Left ventricle myocardium inferior (tissue), 1 donor: ENCODE results near the gene DUSP2. TPM values are rescaled to one million over a fixed set of nuclear protein-coding genes. Genes with fewer than 3 reads are reported as not detected.
A peak's percentile ranks its signal among the peaks of the same experiment; 100 is the strongest.

Source experiments
- DNase-seq: peaks from one replicate; pipeline ENCODE4 v3.0.0-alpha.2; 2020
- H3K27ac ChIP-seq: fragments of 200-600 bp; replicated peaks from 2 replicates; pipeline ENCODE4 v1.8.0; 2021
- H3K27me3 ChIP-seq: fragments of 200-600 bp; 2 replicates; pipeline ENCODE4 v1.8.0; 2021; ENCODE audit warnings: low read depth
- H3K36me3 ChIP-seq: fragments of 200-600 bp; 2 replicates; pipeline ENCODE4 v1.8.0; 2021
- H3K4me1 ChIP-seq: fragments of 200-600 bp; 2 replicates; pipeline ENCODE4 v1.8.0; 2021
- H3K4me3 ChIP-seq: fragments of 200-600 bp; 2 replicates; pipeline ENCODE4 v1.8.0; 2021; ENCODE audit warnings: mild to moderate bottlenecking, moderate library complexity
- H3K9me3 ChIP-seq: fragments of 200-600 bp; replicated peaks from 2 replicates; pipeline ENCODE4 v1.8.0; 2021
- intact Hi-C: fragments of 100-400 bp; cut with micrococcal nuclease; formaldehyde crosslinking; loops from one replicate; pipeline ENCODE4 v1.11.0; 2022
- total RNA-seq: library from RNA; stranded (reverse); fragmentation: NEBNext Ultra II Directional; extraction: Animal tissue kit (Norgen Biotek cat#: 25700); gene quantifications from one replicate; pipeline ENCODE4 v1.2.1, GENCODE V29; 2021
- TF ChIP-seq, protein P1 (sequence below): fragments of 200-600 bp; IDR thresholded peaks from 2 replicates; pipeline ENCODE4 v1.8.0; 2021; ENCODE audit warnings: antibody characterized with exemption, mild to moderate bottlenecking, borderline replicate concordance
- donor health status: DM: no; HTN: yes; CAD: no; lungs with severe emphysema.

Gene DUSP2
- total RNA-seq, 1 donor from 2014 or later: 0.82 TPM

DNA sequence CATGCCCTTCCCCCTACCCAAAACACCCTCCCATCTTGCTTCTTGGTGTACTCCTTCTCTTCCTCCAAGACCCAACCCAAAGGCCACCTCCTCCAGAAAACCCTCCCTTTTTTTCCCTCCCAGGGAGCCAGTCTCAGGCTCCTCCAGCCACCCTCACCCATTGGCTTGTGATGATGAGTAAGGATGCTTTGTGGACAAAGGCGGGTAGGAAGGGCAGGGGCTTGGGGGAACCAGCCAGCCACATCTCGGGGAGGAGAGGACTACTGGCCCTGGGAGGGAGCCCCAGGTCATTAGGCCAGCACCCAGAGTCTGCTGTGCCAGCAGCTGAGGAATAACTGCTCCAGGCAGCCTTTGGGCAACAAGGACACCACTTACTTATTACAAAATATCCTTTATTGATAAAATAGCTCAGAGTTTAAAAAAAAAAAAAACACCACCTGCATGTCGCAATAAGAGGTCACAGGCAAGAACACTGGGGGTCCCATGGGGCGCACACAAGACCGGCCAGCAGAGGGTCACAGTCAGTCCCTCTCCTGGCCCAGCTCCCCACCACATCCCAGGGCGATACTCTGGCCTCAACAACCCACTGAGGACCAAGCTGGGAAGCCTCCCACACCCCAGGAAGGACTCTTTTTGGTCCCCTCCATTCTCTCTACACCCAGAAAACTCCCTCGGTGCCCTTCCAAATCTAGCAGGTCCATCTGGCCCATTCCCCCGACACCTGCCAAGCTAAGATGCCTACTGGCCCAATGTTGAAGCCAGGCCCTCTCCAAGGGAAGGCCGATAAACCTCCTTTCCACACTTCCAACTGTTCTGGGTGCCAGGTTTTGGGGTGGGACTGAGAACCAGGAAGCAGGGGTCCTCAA is 32.5 kb downstream of the DUSP2 start:
- intact Hi-C loops: no loop called here
- peak; percentile 12 for DNase-seq
- Histone ChIP-seq H3K4me1 (peaks cover 69% of the 10 kb centered on the region), H3K4me3 (peak overlapping the region; percentile 79), H3K36me3 (no peaks in the 10 kb centered on the region), H3K9me3 (no peaks in the 10 kb centered on the region), H3K27ac (peak overlapping the region; percentile 84), H3K27me3 (peaks cover 17% of the 10 kb centered on the region)
- TF ChIP-seq, protein P1, sequence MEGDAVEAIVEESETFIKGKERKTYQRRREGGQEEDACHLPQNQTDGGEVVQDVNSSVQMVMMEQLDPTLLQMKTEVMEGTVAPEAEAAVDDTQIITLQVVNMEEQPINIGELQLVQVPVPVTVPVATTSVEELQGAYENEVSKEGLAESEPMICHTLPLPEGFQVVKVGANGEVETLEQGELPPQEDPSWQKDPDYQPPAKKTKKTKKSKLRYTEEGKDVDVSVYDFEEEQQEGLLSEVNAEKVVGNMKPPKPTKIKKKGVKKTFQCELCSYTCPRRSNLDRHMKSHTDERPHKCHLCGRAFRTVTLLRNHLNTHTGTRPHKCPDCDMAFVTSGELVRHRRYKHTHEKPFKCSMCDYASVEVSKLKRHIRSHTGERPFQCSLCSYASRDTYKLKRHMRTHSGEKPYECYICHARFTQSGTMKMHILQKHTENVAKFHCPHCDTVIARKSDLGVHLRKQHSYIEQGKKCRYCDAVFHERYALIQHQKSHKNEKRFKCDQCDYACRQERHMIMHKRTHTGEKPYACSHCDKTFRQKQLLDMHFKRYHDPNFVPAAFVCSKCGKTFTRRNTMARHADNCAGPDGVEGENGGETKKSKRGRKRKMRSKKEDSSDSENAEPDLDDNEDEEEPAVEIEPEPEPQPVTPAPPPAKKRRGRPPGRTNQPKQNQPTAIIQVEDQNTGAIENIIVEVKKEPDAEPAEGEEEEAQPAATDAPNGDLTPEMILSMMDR: no peak

DNA sequence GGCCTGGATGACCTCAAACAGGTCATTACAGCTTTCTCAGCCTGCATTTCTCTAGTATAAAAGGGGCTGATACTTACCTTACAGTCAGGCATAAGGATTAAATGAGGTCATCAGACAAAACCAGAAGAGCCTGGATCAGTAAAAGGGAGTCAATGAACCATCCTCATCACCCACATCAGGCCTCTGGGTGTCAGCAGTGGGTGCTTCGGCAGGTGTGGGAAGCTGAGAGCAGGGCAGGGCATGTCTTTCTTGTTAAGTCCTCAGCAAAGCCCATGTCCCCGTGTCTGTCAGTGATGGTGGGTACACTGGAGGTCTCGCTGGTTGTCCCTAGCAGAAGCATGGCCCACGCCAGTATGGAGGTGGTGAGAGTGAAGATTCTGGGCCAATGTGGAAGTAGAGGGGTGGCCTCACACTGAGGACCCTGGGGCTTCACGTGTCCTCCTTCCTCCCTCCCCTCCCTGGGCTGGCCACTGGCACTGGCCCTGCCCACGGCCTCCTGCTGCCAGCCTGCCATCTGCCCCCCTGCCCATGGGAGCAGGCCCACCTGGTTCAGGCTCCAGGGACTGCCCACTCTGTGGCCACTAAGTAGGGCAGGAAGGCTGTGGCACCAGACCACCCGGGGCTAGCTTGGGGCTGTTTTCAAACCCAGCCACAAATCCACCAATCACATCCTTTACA is 33.3 kb downstream of the DUSP2 start:
- H3K9me3 ChIP-seq: no peaks in the 10 kb centered on the region
- peak; percentile 11 for DNase-seq
- intact Hi-C loops: no loop called here
- no peaks in the 10 kb centered on the region for H3K36me3 ChIP-seq
- H3K4me1 ChIP-seq: peaks cover 70% of the 10 kb centered on the region
- no peak overlapping the region for H3K4me3 ChIP-seq
- no peak overlapping the region for H3K27ac ChIP-seq
- peaks cover 11% of the 10 kb centered on the region for H3K27me3 ChIP-seq
- TF ChIP-seq, protein P1: no peak

GRCh38 chr2:96111257-96111640 is 34.0 kb downstream of the DUSP2 start:
- intact Hi-C loops: no loop called here
- TF ChIP-seq, protein P1: no peak
- Histone ChIP-seq H3K36me3 (no peaks in the 10 kb centered on the region), H3K27ac (no peak overlapping the region), H3K4me3 (no peak overlapping the region), H3K9me3 (no peaks in the 10 kb centered on the region), H3K27me3 (peaks cover 5% of the 10 kb centered on the region), H3K4me1 (peaks cover 64% of the 10 kb centered on the region)
- DNase-seq: no peak

DNA sequence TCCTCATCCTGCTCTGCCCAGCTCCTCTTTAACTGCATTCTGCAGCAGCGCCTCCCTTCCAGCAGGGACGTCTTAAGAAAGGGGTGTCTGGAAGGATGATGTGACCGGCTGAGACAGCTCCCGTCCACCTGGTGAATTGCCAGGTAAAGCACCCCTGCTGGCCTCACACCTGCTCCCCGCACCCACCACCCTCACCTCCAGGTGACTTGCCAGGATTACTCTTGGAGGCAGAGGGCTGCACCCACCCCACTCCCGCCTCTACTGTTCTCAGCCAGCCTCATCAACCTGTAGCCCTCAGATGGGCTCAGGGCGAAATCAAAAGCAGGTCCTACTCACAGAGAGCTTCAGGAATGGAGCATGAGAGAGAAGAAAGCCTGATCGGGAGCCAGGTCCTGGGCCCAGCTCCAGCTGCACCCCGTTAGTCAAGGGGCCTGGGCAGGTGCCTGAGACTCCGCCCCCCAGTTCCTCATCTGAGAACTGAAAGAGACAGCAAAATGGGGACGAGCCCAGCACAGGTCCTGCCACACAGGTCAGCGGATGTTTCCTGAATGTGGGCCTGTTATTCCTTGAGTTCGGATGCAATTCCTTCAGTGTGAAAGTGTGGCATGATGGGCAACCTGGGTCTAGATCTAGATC is 34.5 kb downstream of the DUSP2 start:
- peak; percentile 12 for DNase-seq
- Histone ChIP-seq H3K4me1 (peaks cover 59% of the 10 kb centered on the region), H3K9me3 (peaks cover 4% of the 10 kb centered on the region), H3K4me3 (no peak overlapping the region), H3K36me3 (no peaks in the 10 kb centered on the region), H3K27me3 (peaks cover under 1% of the 10 kb centered on the region), H3K27ac (peak overlapping the region; percentile 90)
- TF ChIP-seq, protein P1: no peak
- intact Hi-C loops: no loop called here

DNA sequence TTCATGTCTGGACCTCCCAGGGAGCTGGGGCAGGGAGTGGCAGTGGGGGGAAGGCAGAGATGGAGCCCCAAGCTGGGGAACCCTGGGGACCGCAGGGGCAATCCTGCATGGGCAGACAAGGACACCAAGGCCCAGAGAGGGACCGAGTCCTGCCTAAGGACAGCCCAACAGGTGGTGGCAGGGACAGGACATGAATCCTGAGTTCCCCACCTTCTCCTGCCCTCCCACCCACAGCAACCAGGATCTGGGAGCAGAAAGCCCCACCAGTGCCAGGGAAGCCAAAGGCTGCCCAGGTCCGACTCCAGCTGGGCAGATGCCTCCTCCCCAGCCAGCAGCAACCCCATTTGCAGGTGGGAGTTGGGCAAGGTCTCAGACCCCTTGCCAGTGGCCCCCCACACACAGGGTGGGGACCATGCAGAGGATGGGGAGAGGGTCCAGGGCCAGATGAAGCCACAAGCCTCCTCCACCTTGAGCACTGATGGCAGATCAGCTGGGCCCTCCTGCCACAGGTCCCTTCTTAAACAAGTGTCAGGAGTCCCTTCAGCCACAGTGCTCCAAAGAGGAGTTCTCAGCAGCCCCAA is 35.2 kb downstream of the DUSP2 start:
- intact Hi-C loops: no loop called here

More for the DNA sequence above, 35.2 kb downstream of the DUSP2 start:
- Histone ChIP-seq H3K36me3 (no peaks in the 10 kb centered on the region), H3K27ac (peak overlapping the region; percentile 90), H3K27me3 (no peaks in the 10 kb centered on the region), H3K9me3 (peaks cover 11% of the 10 kb centered on the region), H3K4me3 (no peak overlapping the region), H3K4me1 (peaks cover 52% of the 10 kb centered on the region)
- peak; percentile 11 for DNase-seq
- TF ChIP-seq, protein P1: no peak
